AG04450 (cell line): ENCODE measurements around the gene NCCRP1. TPM values are rescaled to one million over a fixed set of nuclear protein-coding genes. Genes with fewer than 3 reads are reported as not detected.

Experiments used
- CTCF ChIA-PET: fragments of 300-600, 350-600 bp; formaldehyde crosslinking; extraction: SDS; loops from one replicate; lab custom pipeline; 2022; ENCODE audit warnings: antibody characterized with exemption, inconsistent platforms; lab: Charles Lee
- POLR2A ChIA-PET: fragments of 350-600 bp; formaldehyde crosslinking; extraction: SDS; loops from one replicate; lab custom pipeline; 2021; ENCODE audit warnings: antibody characterized with exemption, inconsistent platforms; lab: Yijun Ruan, JAX
- DNase-seq: peaks from one replicate; pipeline ENCODE4 v3.0.0-alpha.2; 2011; ENCODE audit warnings: low read depth, low spot score
- H3K27ac ChIP-seq: one replicate; pipeline ENCODE4 v1.5.1; 2012; ENCODE audit warnings: low read depth, low read length, control low read depth
- H3K27me3 ChIP-seq: one replicate; pipeline ENCODE4 v1.6.0; 2012; ENCODE audit warnings: low read length; ENCODE audit not compliant: control insufficient read depth, insufficient read depth
- H3K4me3 ChIP-seq: 2 replicates; pipeline ENCODE4 v1.5.1; 2011; ENCODE audit warnings: mild to moderate bottlenecking, low read depth, low read length, control low read depth
- H3K9me3 ChIP-seq: 2 replicates; pipeline ENCODE4 v1.5.1; 2012; ENCODE audit warnings: low read length; ENCODE audit not compliant: control insufficient read depth, insufficient read depth
- CTCF ChIP-seq: IDR thresholded peaks from 2 replicates; pipeline ENCODE4 v1.5.1; 2011; ENCODE audit warnings: low read depth, low read length, control low read depth, inconsistent platforms
- polyA plus RNA-seq: library from polyadenylated mRNA; depleted of rRNA; stranded (reverse); fragments of >200 nt; gene quantifications from 2 replicates; pipeline ENCODE4 v1.2.3, GENCODE V29; 2011

Gene NCCRP1
- polyA plus RNA-seq, 1 experiment: not detected

- CTCF ChIA-PET: interaction anchor here (1.2 kb wide), 1 partner anchor 24 kb away, joined by 3 read pairs; no protein-coding TSS in a partner anchor
These were observed 34.2 kb upstream of the NCCRP1 start for GRCh38 chr19:39162441-39163043.

DNA sequence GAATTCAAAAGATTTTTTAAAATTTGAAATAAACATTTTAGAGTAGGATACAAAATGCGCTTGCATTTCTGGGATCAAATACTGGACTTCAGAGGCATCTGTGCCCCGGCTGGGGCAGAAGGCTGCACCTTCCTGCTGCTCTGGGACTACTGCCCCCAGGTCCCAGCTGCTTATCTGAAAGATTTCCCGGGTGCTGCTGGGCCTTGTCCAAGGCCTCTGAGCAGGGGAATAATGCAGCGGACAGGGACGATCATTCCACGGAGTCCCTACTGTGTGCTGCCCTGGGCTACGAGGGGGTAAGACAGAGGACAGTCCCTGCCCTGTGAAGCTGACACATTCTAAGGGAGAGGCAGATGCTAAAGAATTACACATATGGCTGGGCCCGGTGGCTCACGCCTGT is 33.1 kb upstream of the NCCRP1 start:
- Histone ChIP-seq H3K27me3 (no peaks in the 10 kb centered on the region), H3K4me3 (no peak overlapping the region), H3K27ac (no peak overlapping the region), H3K9me3 (no peaks in the 10 kb centered on the region; the same call in 1 of the 2 replicates)
- DNase-seq: no peak
- ChIA-PET POLR2A (no interaction called here), CTCF (no interaction called here)
- TF ChIP-seq CTCF: no peak

More at GRCh38 chr19:39162441-39163043, 34.2 kb upstream of the NCCRP1 start:
- no peak for DNase-seq
- no peak overlapping the region for H3K27ac ChIP-seq
- no peak for TF ChIP-seq CTCF
- no peaks in the 10 kb centered on the region for H3K27me3 ChIP-seq
- H3K4me3 ChIP-seq: no peak overlapping the region
- H3K9me3 ChIP-seq: no peaks in the 10 kb centered on the region; the same call in 1 of the 2 replicates
- POLR2A ChIA-PET: no interaction called here

GRCh38 chr19:39164289-39164688 is 32.5 kb upstream of the NCCRP1 start:
- Histone ChIP-seq H3K9me3 (no peaks in the 10 kb centered on the region; the same call in 1 of the 2 replicates), H3K27ac (no peak overlapping the region), H3K27me3 (no peaks in the 10 kb centered on the region), H3K4me3 (no peak overlapping the region)
- TF ChIP-seq CTCF: no peak
- ChIA-PET CTCF (no interaction called here), POLR2A (no interaction called here)
- no peak for DNase-seq

DNA sequence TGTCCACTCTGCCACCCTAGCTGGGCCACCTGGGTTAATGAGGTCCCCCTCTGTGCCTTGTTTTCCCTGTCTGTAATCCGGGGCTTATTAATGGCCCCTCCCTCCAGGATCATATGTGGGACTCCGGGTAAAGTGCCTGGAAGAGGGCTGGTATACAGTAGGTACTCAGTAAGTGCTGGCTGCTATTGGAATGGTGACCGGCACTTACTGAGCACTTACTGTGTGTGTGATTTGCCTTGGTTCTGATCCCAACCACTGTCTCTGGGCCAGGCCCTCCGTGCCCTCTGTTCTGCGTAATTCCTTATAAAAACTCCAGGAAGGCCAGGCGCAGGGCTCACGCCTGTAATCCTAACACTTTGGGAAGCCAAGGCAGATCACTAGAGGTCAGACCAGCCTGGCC is 30.9 kb upstream of the NCCRP1 start:
- Histone ChIP-seq H3K4me3 (no peak overlapping the region), H3K27ac (no peak overlapping the region), H3K9me3 (no peaks in the 10 kb centered on the region; the same call in 1 of the 2 replicates), H3K27me3 (no peaks in the 10 kb centered on the region)
- CTCF ChIA-PET: no interaction called here
- no peak for DNase-seq
- POLR2A ChIA-PET: no interaction called here
- no peak for TF ChIP-seq CTCF

- Histone ChIP-seq H3K9me3 (no peaks in the 10 kb centered on the region; the same call in 1 of the 2 replicates), H3K27ac (no peak overlapping the region), H3K27me3 (no peaks in the 10 kb centered on the region), H3K4me3 (no peak overlapping the region)
- CTCF ChIA-PET: interaction anchor here (1.6 kb wide), 1 partner anchor 45 kb away, joined by 4 read pairs; no protein-coding TSS in a partner anchor
- no peak for DNase-seq
- POLR2A ChIA-PET: interaction anchor here (0.9 kb wide), 1 partner anchor 20 kb away, joined by 3 read pairs; no protein-coding TSS in a partner anchor
- no peak for TF ChIP-seq CTCF
These were observed 30.0 kb upstream of the NCCRP1 start for GRCh38 chr19:39166571-39167391.
